Upper lobe of left lung (tissue), 4 donors: Measurements from ENCODE around the gene CRYBG2.

Experiments used
- EP300 ChIP-seq, 4 donors: sonication (generic); formaldehyde crosslinking; IDR thresholded peaks; one replicate each; pipeline ENCODE4 v1.5.1; 2017; ENCODE audit warnings: antibody characterized with exemption in 4 of 4, control low read depth in 2 of 4
- POLR2A ChIP-seq, 4 donors: fragments of 450-650 bp; IDR thresholded peaks; one replicate each; pipeline ENCODE4 v1.5.1; 2016 to 2017; ENCODE audit warnings: antibody characterized with exemption in 4 of 4, mild to moderate bottlenecking in 2 of 4
- POLR2AphosphoS5 ChIP-seq, 2 donors: sonication (generic); formaldehyde crosslinking; IDR thresholded peaks; one replicate each; pipeline ENCODE4 v1.5.1; 2017; ENCODE audit warnings: antibody characterized with exemption in 2 of 2
- TF ChIP-seq, protein P1 (sequence below), 6 experiments: fragments of 450-650 bp in 4 of 6; fragments of 200-600 bp in 2 of 6; sonication (generic) in 2 of 6; IDR thresholded peaks; one replicate each; pipeline ENCODE4 v1.5.1; 2016 to 2019; ENCODE audit warnings: antibody characterized with exemption in 6 of 6

DNA sequence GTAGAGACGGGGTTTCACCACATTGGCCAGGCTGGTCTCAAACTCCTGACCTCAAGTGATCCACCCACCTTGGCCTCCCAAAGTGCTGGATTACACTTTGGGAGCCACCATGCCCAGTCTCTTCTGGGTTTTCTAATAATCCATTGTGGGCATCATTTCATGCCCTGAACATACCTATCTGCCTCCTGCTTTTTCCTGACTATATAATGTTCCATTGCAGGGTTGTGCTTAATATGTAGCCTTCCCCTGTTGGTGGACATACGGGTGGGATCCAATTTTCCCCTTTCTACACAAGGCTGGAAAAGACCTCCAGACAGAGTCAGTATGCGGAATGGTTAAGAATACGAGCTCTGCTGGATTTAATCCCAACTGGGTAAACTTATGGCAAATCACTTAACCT is 22.1 kb upstream of the CRYBG2 start:
- TF ChIP-seq, protein P1, sequence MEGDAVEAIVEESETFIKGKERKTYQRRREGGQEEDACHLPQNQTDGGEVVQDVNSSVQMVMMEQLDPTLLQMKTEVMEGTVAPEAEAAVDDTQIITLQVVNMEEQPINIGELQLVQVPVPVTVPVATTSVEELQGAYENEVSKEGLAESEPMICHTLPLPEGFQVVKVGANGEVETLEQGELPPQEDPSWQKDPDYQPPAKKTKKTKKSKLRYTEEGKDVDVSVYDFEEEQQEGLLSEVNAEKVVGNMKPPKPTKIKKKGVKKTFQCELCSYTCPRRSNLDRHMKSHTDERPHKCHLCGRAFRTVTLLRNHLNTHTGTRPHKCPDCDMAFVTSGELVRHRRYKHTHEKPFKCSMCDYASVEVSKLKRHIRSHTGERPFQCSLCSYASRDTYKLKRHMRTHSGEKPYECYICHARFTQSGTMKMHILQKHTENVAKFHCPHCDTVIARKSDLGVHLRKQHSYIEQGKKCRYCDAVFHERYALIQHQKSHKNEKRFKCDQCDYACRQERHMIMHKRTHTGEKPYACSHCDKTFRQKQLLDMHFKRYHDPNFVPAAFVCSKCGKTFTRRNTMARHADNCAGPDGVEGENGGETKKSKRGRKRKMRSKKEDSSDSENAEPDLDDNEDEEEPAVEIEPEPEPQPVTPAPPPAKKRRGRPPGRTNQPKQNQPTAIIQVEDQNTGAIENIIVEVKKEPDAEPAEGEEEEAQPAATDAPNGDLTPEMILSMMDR (IDR thresholded peaks at IDR 0.05) = no peak
- TF ChIP-seq POLR2A (IDR thresholded peaks at IDR 0.05) = no peak
- no peak for TF ChIP-seq POLR2AphosphoS5 (IDR thresholded peaks at IDR 0.05)
- TF ChIP-seq EP300 (IDR thresholded peaks at IDR 0.05) = no peak
